ENCODE measurements around the gene ZNF652. TPM values are rescaled to one million over a fixed set of nuclear protein-coding genes. Genes with fewer than 3 reads are reported as not detected.

ZNF652 gene
- total RNA-seq, 1 experiment from 2014 or later: 32.1 TPM

GRCh38 chr17:49249292-49249794 lies 112.7 kb downstream of the ZNF652 start:
- Histone ChIP-seq H3K4me1 (ENCODE audit: insufficient read depth, low read length, poor library complexity, severe bottlenecking) (peaks cover 10% of the 10 kb centered on the region), H3K27me3 (replicated peaks; ENCODE audit: insufficient read depth, low read depth, low read length, poor library complexity) (no peaks in the 10 kb centered on the region), H3K9me3 (ENCODE audit: low read depth, low read length, poor library complexity, severe bottlenecking) (no peaks in the 10 kb centered on the region), H3K4me3 (ENCODE audit: low read depth, low read length, poor library complexity, severe bottlenecking) (no peak overlapping the region), H3K27ac (ENCODE audit: low read depth, low read length, poor library complexity, severe bottlenecking) (no peak overlapping the region), H3K36me3 (ENCODE audit: insufficient read depth, low read length, poor library complexity, severe bottlenecking) (no peaks in the 10 kb centered on the region)
- intact Hi-C loops (cut with micrococcal nuclease; ENCODE audit: unreplicated experiment): no loop called here
- peak; percentile 72 for DNase-seq (ENCODE audit: low spot score)
- TF ChIP-seq EZH2 (IDR thresholded peaks at IDR 0.05; ENCODE audit: borderline replicate concordance, low read depth, low read length, poor library complexity, severe bottlenecking) (no peak), CTCF (conservative IDR thresholded peaks at IDR 0.05; ENCODE audit: low read depth, low read length) (no peak)
- BruUV-seq (replicated peaks): no TSS peak
- ChIA-PET CTCF (no interaction called here), POLR2A (ENCODE audit: low non-redundant PET) (interaction anchor here (0.5 kb wide), 1 partner anchor 35 kb away, joined by 4 read pairs; no protein-coding TSS in a partner anchor)

- H3K9me3 ChIP-seq (ENCODE audit: low read depth, low read length, poor library complexity, severe bottlenecking): no peaks in the 10 kb centered on the region
- BruUV-seq (replicated peaks): no TSS peak
- no peak for TF ChIP-seq EZH2 (IDR thresholded peaks at IDR 0.05; ENCODE audit: borderline replicate concordance, low read depth, low read length, poor library complexity, severe bottlenecking)
- TF ChIP-seq CTCF (conservative IDR thresholded peaks at IDR 0.05; ENCODE audit: low read depth, low read length): no peak
- no peak for DNase-seq (ENCODE audit: low spot score)
- H3K27me3 ChIP-seq (replicated peaks; ENCODE audit: insufficient read depth, low read depth, low read length, poor library complexity): no peaks in the 10 kb centered on the region
- intact Hi-C loops (cut with micrococcal nuclease; ENCODE audit: unreplicated experiment): no loop called here
- H3K4me3 ChIP-seq (ENCODE audit: low read depth, low read length, poor library complexity, severe bottlenecking): no peak overlapping the region
- peaks cover 10% of the 10 kb centered on the region for H3K4me1 ChIP-seq (ENCODE audit: insufficient read depth, low read length, poor library complexity, severe bottlenecking)
- H3K27ac ChIP-seq (ENCODE audit: low read depth, low read length, poor library complexity, severe bottlenecking): no peak overlapping the region
- CTCF ChIA-PET: no interaction called here
- POLR2A ChIA-PET (ENCODE audit: low non-redundant PET): no interaction called here
- no peaks in the 10 kb centered on the region for H3K36me3 ChIP-seq (ENCODE audit: insufficient read depth, low read length, poor library complexity, severe bottlenecking)
Measured at GRCh38 chr17:49247944-49248343, 114.1 kb downstream of the ZNF652 start.

- ChIA-PET POLR2A (ENCODE audit: low non-redundant PET) (no interaction called here), CTCF (no interaction called here)
- Histone ChIP-seq H3K4me1 (ENCODE audit: insufficient read depth, low read length, poor library complexity, severe bottlenecking) (peaks cover 10% of the 10 kb centered on the region), H3K4me3 (ENCODE audit: low read depth, low read length, poor library complexity, severe bottlenecking) (no peak overlapping the region), H3K9me3 (ENCODE audit: low read depth, low read length, poor library complexity, severe bottlenecking) (no peaks in the 10 kb centered on the region), H3K36me3 (ENCODE audit: insufficient read depth, low read length, poor library complexity, severe bottlenecking) (no peaks in the 10 kb centered on the region), H3K27me3 (replicated peaks; ENCODE audit: insufficient read depth, low read depth, low read length, poor library complexity) (no peaks in the 10 kb centered on the region), H3K27ac (ENCODE audit: low read depth, low read length, poor library complexity, severe bottlenecking) (no peak overlapping the region)
- no TSS peak for BruUV-seq (replicated peaks)
- TF ChIP-seq CTCF (conservative IDR thresholded peaks at IDR 0.05; ENCODE audit: low read depth, low read length) (no peak), EZH2 (IDR thresholded peaks at IDR 0.05; ENCODE audit: borderline replicate concordance, low read depth, low read length, poor library complexity, severe bottlenecking) (no peak)
- no peak for DNase-seq (ENCODE audit: low spot score)
- intact Hi-C loops (cut with micrococcal nuclease; ENCODE audit: unreplicated experiment): no loop called here
Measured at GRCh38 chr17:49244839-49245238, 117.2 kb downstream of the ZNF652 start.

Small RNAs within 50 kb of the gene (microRNA-seq; reads per million reads assigned to microRNA genes)
- not detected for gene MIR6129

Other genes with a start within 250 kb of the ZNF652 start
- gene B4GALNT2, start 229.5 kb downstream of the ZNF652 start, total RNA-seq (2021): not detected in 2 replicates
- 9.2 and 9.6 TPM in 2 replicates for gene GNGT2, start 151.7 kb downstream of the ZNF652 start, total RNA-seq (2021)
- 9.7 and 13.0 TPM in 2 replicates for gene ABI3, start 151.5 kb downstream of the ZNF652 start, total RNA-seq (2021)
- 88.6 and 98.3 TPM in 2 replicates for gene PHOSPHO1, start 131.5 kb downstream of the ZNF652 start, total RNA-seq (2021)
- 430 and 451 TPM in 2 replicates for gene PHB1, start 52.6 kb upstream of the ZNF652 start, total RNA-seq (2021)
- 39.6 and 60.6 TPM in 2 replicates for gene NGFR, start 133.0 kb upstream of the ZNF652 start, total RNA-seq (2021)
- 0.21 and 0.46 TPM in 2 replicates for gene NXPH3, start 213.6 kb upstream of the ZNF652 start, total RNA-seq (2021)